Cardiac muscle cell (in vitro differentiated cells and primary cell): Measurements from ENCODE around the gene LRP2. TPM values are rescaled to one million over a fixed set of nuclear protein-coding genes. Genes with fewer than 3 reads are reported as not detected.

ENCODE experiments used
- DNase-seq, 2 donors: peaks; one replicate each; pipeline versions ENCODE4 v3.0.0 to v3.0.0-alpha.2; 2010 to 2017; ENCODE audit warnings: low read depth in 1 of 2, low spot score in 1 of 2
- H3K27ac ChIP-seq: fragments of 200-600 bp; sonication (generic); 2 replicates; pipeline ENCODE4 v1.5.1; 2016
- H3K27me3 ChIP-seq: fragments of 200-600 bp; sonication (generic); 2 replicates; pipeline ENCODE4 v1.6.0; 2016; ENCODE audit warnings: control low read depth
- H3K36me3 ChIP-seq: fragments of 200-600 bp; sonication (generic); 2 replicates; pipeline ENCODE4 v1.5.1; 2016; ENCODE audit warnings: control low read depth
- H3K4me1 ChIP-seq: fragments of 200-600 bp; sonication (generic); 2 replicates; pipeline ENCODE4 v1.8.1; 2017; ENCODE audit warnings: low read depth, mild to moderate bottlenecking, mixed run types
- H3K4me3 ChIP-seq: fragments of 200-600 bp; sonication (generic); 2 replicates; pipeline ENCODE4 v1.5.1; 2016; ENCODE audit warnings: mild to moderate bottlenecking
- H3K9me3 ChIP-seq: fragments of 200-600 bp; sonication (generic); 2 replicates; pipeline ENCODE4 v1.5.1; 2017; ENCODE audit warnings: low read depth, mild to moderate bottlenecking, control low read depth
- CTCF ChIP-seq: IDR thresholded peaks from 2 replicates; pipeline ENCODE4 v1.5.1; 2012; ENCODE audit warnings: low read depth, mild to moderate bottlenecking, low read length
- polyA plus RNA-seq: library from polyadenylated mRNA; unstranded; fragments of >200 nt; fragmentation: Nextera tagmentation; extraction: Ambion mirVana; gene quantifications from 2 replicates; pipeline ENCODE4 v1.2.1, GENCODE V29; 2016
- total RNA-seq: library from RNA; depleted of rRNA; stranded (reverse); fragments of >200 nt; gene quantifications from 2 replicates; pipeline ENCODE4 v1.2.3, GENCODE V29; 2016

Gene LRP2
- total and polyA plus RNA-seq, 2 experiments from 2014 or later, result 1.5 to 1.7 TPM

GRCh38 chr2:169294001-169294675 lies 68.2 kb downstream of the LRP2 start:
- Histone ChIP-seq H3K4me3 (no peak overlapping the region), H3K9me3 (no peaks in the 10 kb centered on the region), H3K36me3 (no peaks in the 10 kb centered on the region), H3K27me3 (no peaks in the 10 kb centered on the region), H3K4me1 (peaks cover 6% of the 10 kb centered on the region), H3K27ac (no peak overlapping the region)
- TF ChIP-seq CTCF, result no peak
- DNase-seq, result no peak

GRCh38 chr2:169291517-169291916 lies 70.8 kb downstream of the LRP2 start:
- Histone ChIP-seq H3K4me1 (peaks cover 9% of the 10 kb centered on the region), H3K27ac (no peak overlapping the region), H3K9me3 (no peaks in the 10 kb centered on the region), H3K27me3 (no peaks in the 10 kb centered on the region), H3K36me3 (no peaks in the 10 kb centered on the region), H3K4me3 (no peak overlapping the region)
- TF ChIP-seq CTCF, result no peak
- DNase-seq, result no peak

- Histone ChIP-seq H3K27me3 (no peaks in the 10 kb centered on the region), H3K36me3 (no peaks in the 10 kb centered on the region), H3K4me1 (peaks cover 17% of the 10 kb centered on the region), H3K27ac (no peak overlapping the region), H3K9me3 (no peaks in the 10 kb centered on the region), H3K4me3 (no peak overlapping the region)
- TF ChIP-seq CTCF, result no peak
- DNase-seq, result no peak
These were observed 71.9 kb downstream of the LRP2 start for GRCh38 chr2:169290433-169290832.

- no peaks in the 10 kb centered on the region for H3K36me3 ChIP-seq
- DNase-seq, result no peak
- H3K27me3 ChIP-seq, result no peaks in the 10 kb centered on the region
- no peaks in the 10 kb centered on the region for H3K9me3 ChIP-seq
- no peak overlapping the region for H3K27ac ChIP-seq
- H3K4me3 ChIP-seq, result no peak overlapping the region
- no peak for TF ChIP-seq CTCF
- peaks cover 22% of the 10 kb centered on the region for H3K4me1 ChIP-seq
These were observed 74.7 kb downstream of the LRP2 start for GRCh38 chr2:169287666-169288065.

GRCh38 chr2:169286624-169287231 lies 75.6 kb downstream of the LRP2 start:
- no peak for DNase-seq
- H3K36me3 ChIP-seq, result no peaks in the 10 kb centered on the region
- no peaks in the 10 kb centered on the region for H3K27me3 ChIP-seq
- no peak overlapping the region for H3K4me3 ChIP-seq
- no peak for TF ChIP-seq CTCF
- no peak overlapping the region for H3K27ac ChIP-seq
- H3K4me1 ChIP-seq, result peaks cover 22% of the 10 kb centered on the region
- no peaks in the 10 kb centered on the region for H3K9me3 ChIP-seq
